ENCODE data around the gene ABTB2. TPM values are rescaled to one million over a fixed set of nuclear protein-coding genes. Genes with fewer than 3 reads are reported as not detected.

Gene ABTB2
- total RNA-seq, 1 experiment from 2014 or later = 3.2 TPM

DNA sequence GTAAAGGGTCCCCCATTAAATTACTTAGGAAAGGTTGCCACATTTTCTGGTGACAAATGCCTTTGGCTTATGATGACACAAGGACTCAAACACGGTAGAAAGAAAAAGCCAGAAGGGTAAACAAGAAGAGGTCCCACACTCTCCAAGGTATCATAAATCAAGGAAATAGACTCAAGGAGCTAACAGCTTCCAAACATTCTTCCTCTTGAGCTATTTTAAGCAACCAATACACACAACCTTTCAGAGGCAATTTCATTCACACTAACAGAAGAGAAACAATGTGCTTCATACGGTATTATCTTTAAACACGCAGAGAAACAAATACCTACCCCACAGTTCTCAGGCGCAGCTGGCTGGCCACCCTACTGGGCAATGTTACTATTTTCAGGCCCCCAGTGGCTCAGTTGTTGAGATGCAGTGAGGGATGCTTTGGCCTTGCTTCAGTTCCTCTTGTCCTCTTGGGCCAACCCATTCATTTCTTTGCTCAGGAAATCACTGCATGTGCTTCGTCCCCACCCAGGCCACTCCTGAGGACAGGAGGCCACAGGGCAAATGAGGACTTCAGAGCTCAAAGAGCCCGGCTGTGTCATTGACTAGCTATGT, 15.8 kb downstream of the ABTB2 start:
- DNase-seq (ENCODE audit: low read depth) = peak; percentile 49

DNA sequence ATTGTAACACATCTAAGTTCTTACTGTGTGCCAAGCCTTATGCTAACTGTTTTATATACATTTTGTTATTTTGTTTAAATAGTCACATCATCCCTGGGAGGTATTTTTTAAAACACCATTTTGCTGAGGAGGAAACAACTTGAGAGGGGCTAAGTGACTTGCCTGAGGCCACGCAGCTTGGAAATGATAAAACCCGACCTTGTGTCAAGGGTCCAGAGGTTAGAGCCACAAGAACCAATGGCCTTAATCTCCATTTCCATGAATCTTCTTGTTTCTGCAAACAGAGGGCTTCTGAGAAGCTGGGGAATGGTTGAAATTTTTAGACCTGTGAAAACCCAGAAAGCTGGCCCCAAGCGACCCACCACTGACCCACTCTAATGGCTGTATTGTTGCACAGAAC, 16.7 kb downstream of the ABTB2 start:
- no peak for DNase-seq (ENCODE audit: low read depth)

- no peak for DNase-seq (ENCODE audit: low read depth)
These were observed 17.2 kb downstream of the ABTB2 start for GRCh38 chr11:34340653-34341052.

GRCh38 chr11:34339149-34340064, 18.4 kb downstream of the ABTB2 start:
- DNase-seq (ENCODE audit: low read depth) = peak; percentile 53

GRCh38 chr11:34337016-34337415, 20.8 kb downstream of the ABTB2 start:
- DNase-seq (ENCODE audit: low read depth) = no peak

DNA sequence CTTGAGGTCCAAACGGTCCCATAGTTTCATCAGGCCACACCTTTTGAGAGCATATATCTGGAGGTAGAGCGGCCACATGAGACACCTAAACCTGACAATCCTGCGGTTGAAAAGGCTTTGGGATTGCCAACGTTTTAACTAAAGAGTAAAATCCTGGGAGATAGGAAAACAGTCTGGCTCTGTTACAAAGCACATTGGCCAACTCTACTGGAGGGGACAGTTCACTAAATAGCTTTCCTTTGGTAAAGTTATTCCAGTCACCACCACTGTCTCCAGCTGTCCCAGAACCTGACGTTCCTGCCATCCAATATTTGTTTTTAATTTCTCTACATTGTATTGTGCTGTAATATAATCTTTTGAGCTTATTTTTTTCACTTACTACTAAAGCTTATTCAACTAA, 22.0 kb downstream of the ABTB2 start:
- DNase-seq (ENCODE audit: low read depth) = no peak

- no peak for DNase-seq (ENCODE audit: low read depth)
These were observed 22.5 kb downstream of the ABTB2 start for GRCh38 chr11:34335331-34335730.

- DNase-seq (ENCODE audit: low read depth) = no peak
These were observed 24.0 kb downstream of the ABTB2 start for GRCh38 chr11:34333787-34334186.

DNA sequence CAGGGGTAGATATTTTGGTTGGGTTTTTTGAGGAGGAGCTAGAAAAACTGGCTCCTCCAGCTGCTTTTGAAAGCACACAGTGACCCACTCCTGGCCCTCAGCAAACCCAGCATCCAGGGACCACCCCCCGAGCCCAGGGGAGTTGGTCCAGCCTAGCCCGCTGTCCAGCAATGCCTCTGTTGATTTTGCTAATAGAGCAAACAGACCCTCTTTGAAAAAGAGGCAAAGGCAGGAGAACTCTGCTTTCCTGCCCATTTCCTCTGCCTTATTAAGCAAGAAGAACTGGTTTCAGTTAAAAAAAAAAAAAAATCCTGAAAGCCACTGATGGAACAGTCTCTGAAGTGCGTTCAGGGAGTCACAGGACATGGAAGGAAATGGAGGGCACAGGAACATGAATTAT, 25.3 kb downstream of the ABTB2 start:
- no peak for DNase-seq (ENCODE audit: low read depth)

GRCh38 chr11:34331736-34332135, 26.1 kb downstream of the ABTB2 start:
- DNase-seq (ENCODE audit: low read depth) = peak; percentile 88

GRCh38 chr11:34331329-34331728, 26.5 kb downstream of the ABTB2 start:
- DNase-seq (ENCODE audit: low read depth) = peak; percentile 98

DNA sequence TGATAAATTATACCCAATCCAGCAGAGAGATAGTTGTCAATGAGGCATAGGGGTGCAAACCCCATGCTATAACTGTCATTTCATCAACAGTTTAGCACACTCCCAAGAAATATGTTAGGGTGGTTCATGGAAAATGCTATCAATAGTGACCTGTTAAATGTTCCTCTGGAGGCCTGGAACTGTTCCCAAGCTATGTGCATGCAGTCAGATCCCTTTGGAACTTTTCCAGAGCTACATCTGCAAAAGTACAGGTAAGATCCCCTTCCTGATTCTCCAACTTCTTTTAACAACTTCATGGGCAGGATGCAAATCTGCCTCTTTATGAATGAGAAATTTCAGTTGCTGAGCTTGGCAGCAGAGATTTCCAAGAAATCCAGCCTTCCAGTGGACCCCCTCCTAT, 27.2 kb downstream of the ABTB2 start:
- no peak for DNase-seq (ENCODE audit: low read depth)

DNA sequence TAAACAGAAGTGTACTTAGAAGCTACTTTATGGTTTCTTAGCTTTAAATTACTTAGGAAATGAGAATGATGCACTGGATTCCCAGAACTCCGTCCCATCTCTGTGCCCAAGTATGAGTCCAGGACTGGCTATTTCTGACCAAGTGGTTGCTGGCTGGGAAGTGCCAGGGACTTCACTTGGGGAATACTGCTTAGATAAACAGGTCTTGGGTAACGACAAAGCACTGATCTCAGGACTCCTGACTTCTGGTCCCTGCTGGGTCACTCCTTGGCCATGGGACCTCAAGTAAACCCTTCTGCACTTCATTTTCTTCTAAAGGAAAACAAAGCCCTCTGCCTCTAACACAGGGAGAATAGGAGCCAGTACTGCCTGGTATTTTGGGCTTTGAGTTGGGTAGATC, 27.9 kb downstream of the ABTB2 start:
- DNase-seq (ENCODE audit: low read depth) = no peak

DNA sequence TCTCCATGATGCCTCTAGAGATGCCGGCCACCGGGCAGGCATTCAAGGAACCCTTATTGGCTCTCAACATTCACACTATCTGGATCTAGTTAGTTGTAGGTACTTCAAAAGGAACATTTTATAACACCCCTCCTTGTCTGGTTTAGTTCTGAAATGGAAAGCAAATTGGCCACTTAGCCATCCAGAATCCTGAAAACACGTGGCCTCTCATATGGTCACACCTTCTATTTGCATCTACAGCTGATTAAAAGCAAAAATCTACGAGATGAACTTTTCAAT, 29.2 kb downstream of the ABTB2 start:
- no peak for DNase-seq (ENCODE audit: low read depth)

- no peak for DNase-seq (ENCODE audit: low read depth)
These were observed 29.8 kb downstream of the ABTB2 start for GRCh38 chr11:34327804-34328631.

DNA sequence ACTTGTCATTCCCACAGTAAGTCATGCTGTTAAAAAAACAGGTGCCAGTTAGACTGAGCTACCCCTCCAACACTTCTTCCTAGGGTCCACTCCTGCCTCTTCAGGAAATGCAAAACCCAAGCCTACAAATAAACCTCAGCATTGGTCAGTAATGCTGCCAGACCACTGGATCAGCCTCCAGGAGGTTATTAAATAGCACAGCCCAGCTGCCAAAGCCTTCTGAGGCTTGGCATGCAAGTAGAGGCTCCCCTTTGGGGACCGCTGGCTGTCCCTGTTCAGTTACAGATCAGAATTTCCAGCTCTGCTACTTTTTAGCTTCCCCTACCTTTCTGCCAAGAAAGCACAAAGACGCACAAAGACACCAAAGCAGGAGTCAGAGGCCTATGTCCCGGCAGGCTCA, 33.3 kb downstream of the ABTB2 start:
- no peak for DNase-seq (ENCODE audit: low read depth)

DNA sequence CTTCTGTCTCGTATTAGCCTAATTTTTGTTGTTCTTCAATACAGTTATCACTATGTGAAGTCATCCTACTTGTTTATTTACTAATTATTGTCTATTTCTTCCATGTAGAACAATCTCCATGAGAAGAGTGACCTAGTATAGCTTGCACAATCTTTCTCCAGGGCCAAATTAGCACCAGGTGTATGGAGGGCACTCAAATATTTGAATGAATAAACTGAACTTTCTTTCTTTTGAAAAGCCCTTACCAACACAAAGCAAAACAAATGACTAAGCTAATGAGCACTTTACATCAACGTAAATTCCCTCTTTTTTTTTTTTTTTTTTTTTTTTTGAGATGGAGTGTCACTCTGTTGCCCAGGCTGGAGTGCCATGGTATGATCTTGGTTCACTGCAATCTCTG, 34.2 kb downstream of the ABTB2 start:
- DNase-seq (ENCODE audit: low read depth) = peak; percentile 52

- DNase-seq (ENCODE audit: low read depth) = peak; percentile 94
These were observed 39.4 kb downstream of the ABTB2 start for GRCh38 chr11:34318111-34319037.

DNA sequence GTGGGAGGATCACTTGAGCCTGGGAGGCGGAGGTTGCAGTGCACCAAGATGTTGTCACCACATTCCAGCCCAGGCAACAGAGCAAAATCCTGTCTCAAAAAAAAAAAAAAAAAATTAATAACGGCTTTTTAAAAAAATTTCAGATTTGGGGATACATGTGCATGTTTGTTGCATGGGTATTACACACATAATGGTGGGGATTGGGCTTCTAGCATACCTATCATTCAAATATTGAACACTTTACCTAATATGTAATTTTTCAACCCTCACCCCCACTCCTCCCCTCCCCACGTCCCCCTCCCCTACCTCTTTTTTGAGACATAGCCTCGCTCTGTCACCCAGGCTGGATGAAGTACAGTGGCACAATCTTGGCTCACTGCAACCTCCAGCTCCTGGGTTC, 40.1 kb downstream of the ABTB2 start:
- DNase-seq (ENCODE audit: low read depth) = no peak

GRCh38 chr11:34317036-34317360, 40.8 kb downstream of the ABTB2 start:
- no peak for DNase-seq (ENCODE audit: low read depth)

DNA sequence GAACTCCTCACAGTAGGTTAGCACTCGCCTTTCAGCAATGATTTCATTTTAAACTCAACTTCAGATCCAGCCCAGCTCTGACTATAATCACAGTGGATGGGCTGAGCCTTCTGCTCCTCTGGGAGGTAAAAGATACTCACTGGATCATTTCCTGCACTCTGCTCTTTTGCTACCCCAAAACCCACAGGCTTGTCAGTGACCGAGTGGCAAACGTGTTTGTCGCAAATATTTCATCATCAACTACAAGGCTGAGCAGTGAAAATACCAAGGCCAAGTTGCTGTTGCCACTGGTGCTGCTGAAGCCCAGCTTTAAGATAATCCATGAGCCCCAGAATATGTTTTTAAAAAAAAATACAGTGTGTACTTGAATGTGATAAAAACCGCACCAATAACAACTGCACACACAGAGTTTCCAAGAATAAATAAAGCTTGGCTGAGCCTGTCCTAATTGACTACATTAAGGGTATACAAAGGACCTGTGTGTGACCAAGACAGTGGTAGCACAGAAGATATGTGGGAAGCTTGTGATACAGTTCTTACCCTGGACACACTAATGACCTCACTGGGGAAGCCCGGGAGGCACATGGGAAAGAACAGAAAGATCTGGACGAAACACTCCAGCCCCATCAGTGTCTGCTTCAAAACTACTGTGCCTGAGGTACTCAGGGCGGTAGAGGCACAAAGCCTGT, 41.3 kb downstream of the ABTB2 start:
- DNase-seq (ENCODE audit: low read depth) = no peak

Measured in M059J (cell line).